Panc1 (cell line): Measurements from ENCODE around the gene LAMTOR1. TPM values are rescaled to one million over a fixed set of nuclear protein-coding genes. Genes with fewer than 3 reads are reported as not detected.

Source experiments
- ATAC-seq: fragments of 200-7000 bp; cut with Tn5 transposase; 2 replicates; pipeline ENCODE4 v1.9.1; 2020; ENCODE audit warnings: mild to moderate bottlenecking, moderate library complexity
- BruUV-seq: library from RNA; stranded (reverse); fragments of 400-500 nt; replicated peaks from 2 replicates; lab custom pipeline; 2021; lab: Mats Ljungman, UMichigan
- CTCF ChIA-PET: fragments of 300-600 bp; sonication (Branson Sonifier 250); formaldehyde crosslinking; loops from one replicate; lab custom pipeline; 2022; ENCODE audit warnings: antibody characterized with exemption; lab: Charles Lee
- POLR2A ChIA-PET: fragments of 300-600 bp; sonication (Branson Sonifier 250); formaldehyde crosslinking; loops from one replicate; lab custom pipeline; 2022; ENCODE audit warnings: antibody characterized with exemption; lab: Charles Lee
- DNase-seq: peaks from one replicate; pipeline ENCODE4 v3.0.0-alpha.2; 2010; ENCODE audit warnings: low read depth, low spot score
- H3K27ac ChIP-seq: 2 replicates; pipeline ENCODE4 v1.5.1; 2011; ENCODE audit warnings: mild to moderate bottlenecking, low read length, inconsistent platforms
- H3K27me3 ChIP-seq: fragments of 200-500 bp; sonication (Bioruptor generic); 2 replicates; pipeline ENCODE4 v1.6.0; 2014; ENCODE audit warnings: low read length, inconsistent platforms; ENCODE audit not compliant: control insufficient read depth, insufficient read depth
- H3K36me3 ChIP-seq: fragments of 200-500 bp; sonication (Bioruptor generic); 2 replicates; pipeline ENCODE4 v1.5.1; 2014; ENCODE audit warnings: inconsistent platforms, mild to moderate bottlenecking, low read length, moderate library complexity; ENCODE audit not compliant: control insufficient read depth, insufficient read depth
- H3K4me1 ChIP-seq: 2 replicates; pipeline ENCODE4 v1.5.1; 2011; ENCODE audit warnings: inconsistent platforms, mild to moderate bottlenecking, low read length, moderate library complexity; ENCODE audit not compliant: control insufficient read depth, insufficient read depth
- H3K4me3 ChIP-seq, 2 experiments: 2 replicates each; pipeline ENCODE4 v1.5.1; 2011 to 2012; ENCODE audit warnings: low read depth in 2 of 2, low read length in 2 of 2, mild to moderate bottlenecking in 2 of 2, inconsistent platforms in 1 of 2, moderate library complexity in 1 of 2
- H3K9me3 ChIP-seq: fragments of 200-500 bp; sonication (Bioruptor generic); 2 replicates; pipeline ENCODE4 v1.5.1; 2014; ENCODE audit warnings: low read depth, mild to moderate bottlenecking, inconsistent platforms, low read length, moderate library complexity; ENCODE audit not compliant: control insufficient read depth, insufficient read depth
- POLR2AphosphoS5 ChIP-seq: IDR thresholded peaks from 2 replicates; pipeline ENCODE4 v1.6.1; 2012; ENCODE audit warnings: mild to moderate bottlenecking, low read depth, low read length, moderate library complexity
- SIN3A ChIP-seq: IDR thresholded peaks from 2 replicates; pipeline ENCODE4 v1.6.1; 2012; ENCODE audit warnings: low read depth, mild to moderate bottlenecking, low read length, moderate library complexity, borderline replicate concordance; ENCODE audit not compliant: insufficient read depth
- TCF7L2 ChIP-seq: IDR thresholded peaks from 2 replicates; pipeline ENCODE4 v1.6.1; 2011; ENCODE audit warnings: mild to moderate bottlenecking, low read depth, low read length, inconsistent platforms
- in situ Hi-C: cut with HindIII; loops from 2 replicates; pipeline ENCODE4 v1.10.0; 2016; ENCODE audit warnings: low sequenced_read_pairs, low pct_unique_long_range_greater_than_20kb
- intact Hi-C: fragments of 100-400 bp; cut with micrococcal nuclease; formaldehyde crosslinking; loops from one replicate; pipeline ENCODE4 v1.10.0; 2022; ENCODE audit not compliant: unreplicated experiment
- total RNA-seq: library from RNA; stranded (reverse); gene quantifications from one replicate; pipeline ENCODE4 v1.2.1, GENCODE V29; 2021; ENCODE audit not compliant: unreplicated experiment
- TF ChIP-seq, protein P1 (sequence below), 2 experiments: IDR thresholded peaks; 2 replicates each; pipeline ENCODE4 v1.6.1; 2011 to 2012; ENCODE audit warnings: low read depth in 2 of 2, control low read depth in 1 of 2, low read length in 1 of 2, mild to moderate bottlenecking in 1 of 2, moderate library complexity in 1 of 2; ENCODE audit not compliant: insufficient read depth in 1 of 2
- TF ChIP-seq, protein P2 (sequence below): fragments of 450-650 bp; IDR thresholded peaks from 2 replicates; pipeline ENCODE4 v1.5.1; 2017; ENCODE audit warnings: mild to moderate bottlenecking

LAMTOR1 gene
- total RNA-seq, 1 experiment from 2014 or later: 126 TPM

DNA sequence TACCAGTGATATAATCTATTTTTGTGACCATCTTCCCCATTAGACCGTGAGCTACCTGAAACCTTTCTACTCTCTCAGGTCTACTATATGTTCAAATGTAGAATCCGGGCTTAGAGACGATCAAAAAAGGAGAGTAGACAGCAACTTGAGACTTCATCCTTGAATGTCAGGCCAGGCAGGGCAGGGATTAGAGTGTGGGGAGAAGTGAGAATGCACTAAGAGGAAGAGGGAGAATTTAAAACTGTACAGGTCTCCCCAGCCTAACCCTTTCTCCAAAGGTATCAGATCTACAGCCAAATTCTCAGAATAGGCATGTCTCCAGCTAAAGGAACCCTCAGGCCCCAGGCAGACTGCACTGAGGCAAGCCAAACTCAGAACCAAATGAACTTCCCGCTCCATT is 935 bp downstream of the LAMTOR1 start:
- peaks cover 10% of the 10 kb centered on the region for H3K4me1 ChIP-seq
- peaks cover 11% of the 10 kb centered on the region; the same call in 1 of the 2 replicates for H3K36me3 ChIP-seq
- in situ Hi-C loops: no loop called here
- ChIA-PET POLR2A (no interaction called here), CTCF (interaction anchor here (0.5 to 0.6 kb wide), 2 partner anchors 17 to 77 kb away, joined by 5 to 6 read pairs; no protein-coding TSS in a partner anchor)
- intact Hi-C loops: no loop called here
- TSS peak; percentile 86 for BruUV-seq
- ATAC-seq (no peak), DNase-seq (no peak)
- TF ChIP-seq, protein P1, sequence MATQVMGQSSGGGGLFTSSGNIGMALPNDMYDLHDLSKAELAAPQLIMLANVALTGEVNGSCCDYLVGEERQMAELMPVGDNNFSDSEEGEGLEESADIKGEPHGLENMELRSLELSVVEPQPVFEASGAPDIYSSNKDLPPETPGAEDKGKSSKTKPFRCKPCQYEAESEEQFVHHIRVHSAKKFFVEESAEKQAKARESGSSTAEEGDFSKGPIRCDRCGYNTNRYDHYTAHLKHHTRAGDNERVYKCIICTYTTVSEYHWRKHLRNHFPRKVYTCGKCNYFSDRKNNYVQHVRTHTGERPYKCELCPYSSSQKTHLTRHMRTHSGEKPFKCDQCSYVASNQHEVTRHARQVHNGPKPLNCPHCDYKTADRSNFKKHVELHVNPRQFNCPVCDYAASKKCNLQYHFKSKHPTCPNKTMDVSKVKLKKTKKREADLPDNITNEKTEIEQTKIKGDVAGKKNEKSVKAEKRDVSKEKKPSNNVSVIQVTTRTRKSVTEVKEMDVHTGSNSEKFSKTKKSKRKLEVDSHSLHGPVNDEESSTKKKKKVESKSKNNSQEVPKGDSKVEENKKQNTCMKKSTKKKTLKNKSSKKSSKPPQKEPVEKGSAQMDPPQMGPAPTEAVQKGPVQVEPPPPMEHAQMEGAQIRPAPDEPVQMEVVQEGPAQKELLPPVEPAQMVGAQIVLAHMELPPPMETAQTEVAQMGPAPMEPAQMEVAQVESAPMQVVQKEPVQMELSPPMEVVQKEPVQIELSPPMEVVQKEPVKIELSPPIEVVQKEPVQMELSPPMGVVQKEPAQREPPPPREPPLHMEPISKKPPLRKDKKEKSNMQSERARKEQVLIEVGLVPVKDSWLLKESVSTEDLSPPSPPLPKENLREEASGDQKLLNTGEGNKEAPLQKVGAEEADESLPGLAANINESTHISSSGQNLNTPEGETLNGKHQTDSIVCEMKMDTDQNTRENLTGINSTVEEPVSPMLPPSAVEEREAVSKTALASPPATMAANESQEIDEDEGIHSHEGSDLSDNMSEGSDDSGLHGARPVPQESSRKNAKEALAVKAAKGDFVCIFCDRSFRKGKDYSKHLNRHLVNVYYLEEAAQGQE (IDR thresholded peaks at IDR 0.05; ENCODE audit: insufficient read depth in 1 of 2, low read depth in 2 of 2, low read length in 1 of 2): no peak
- TF ChIP-seq, protein P2, sequence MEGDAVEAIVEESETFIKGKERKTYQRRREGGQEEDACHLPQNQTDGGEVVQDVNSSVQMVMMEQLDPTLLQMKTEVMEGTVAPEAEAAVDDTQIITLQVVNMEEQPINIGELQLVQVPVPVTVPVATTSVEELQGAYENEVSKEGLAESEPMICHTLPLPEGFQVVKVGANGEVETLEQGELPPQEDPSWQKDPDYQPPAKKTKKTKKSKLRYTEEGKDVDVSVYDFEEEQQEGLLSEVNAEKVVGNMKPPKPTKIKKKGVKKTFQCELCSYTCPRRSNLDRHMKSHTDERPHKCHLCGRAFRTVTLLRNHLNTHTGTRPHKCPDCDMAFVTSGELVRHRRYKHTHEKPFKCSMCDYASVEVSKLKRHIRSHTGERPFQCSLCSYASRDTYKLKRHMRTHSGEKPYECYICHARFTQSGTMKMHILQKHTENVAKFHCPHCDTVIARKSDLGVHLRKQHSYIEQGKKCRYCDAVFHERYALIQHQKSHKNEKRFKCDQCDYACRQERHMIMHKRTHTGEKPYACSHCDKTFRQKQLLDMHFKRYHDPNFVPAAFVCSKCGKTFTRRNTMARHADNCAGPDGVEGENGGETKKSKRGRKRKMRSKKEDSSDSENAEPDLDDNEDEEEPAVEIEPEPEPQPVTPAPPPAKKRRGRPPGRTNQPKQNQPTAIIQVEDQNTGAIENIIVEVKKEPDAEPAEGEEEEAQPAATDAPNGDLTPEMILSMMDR: no peak
- no peak for TF ChIP-seq TCF7L2
- no peak for TF ChIP-seq POLR2AphosphoS5
- no peak for TF ChIP-seq SIN3A
- no peaks in the 10 kb centered on the region for H3K9me3 ChIP-seq
- H3K27me3 ChIP-seq: no peaks in the 10 kb centered on the region
- peak overlapping the region; percentile 98 to 100 for H3K4me3 ChIP-seq
- H3K27ac ChIP-seq: peak overlapping the region; percentile 99

DNA sequence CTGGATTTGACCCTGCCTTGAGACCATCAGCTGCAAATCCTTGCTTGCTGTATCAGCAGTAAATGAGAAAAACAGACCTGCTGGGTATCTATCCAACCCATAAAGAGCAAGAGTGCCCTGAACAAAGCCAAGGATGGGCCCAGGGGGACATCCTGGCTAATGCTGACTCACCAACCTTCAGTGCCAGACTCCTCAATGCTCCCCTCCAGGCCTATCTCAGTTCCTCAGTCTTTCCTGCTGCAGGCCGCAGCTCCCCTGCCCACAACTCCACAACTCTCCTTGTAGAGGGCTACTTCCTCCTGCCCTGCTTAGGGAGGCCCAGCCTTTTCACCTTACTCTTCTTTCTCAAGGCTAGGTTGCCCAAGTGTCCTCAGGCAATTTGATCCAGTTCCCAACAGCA is 2.6 kb downstream of the LAMTOR1 start:
- no peaks in the 10 kb centered on the region for H3K9me3 ChIP-seq
- TF ChIP-seq, protein P1 (IDR thresholded peaks at IDR 0.05; ENCODE audit: insufficient read depth in 1 of 2, low read depth in 2 of 2, low read length in 1 of 2): no peak
- TF ChIP-seq POLR2AphosphoS5 (no peak), TCF7L2 (no peak), SIN3A (no peak)
- TF ChIP-seq, protein P2: no peak
- no peak for ATAC-seq
- peaks cover 11% of the 10 kb centered on the region; the same call in 1 of the 2 replicates for H3K36me3 ChIP-seq
- ChIA-PET CTCF (no interaction called here), POLR2A (interaction anchor here (0.6 to 0.9 kb wide), 3 partner anchors 12 to 95 kb away, joined by 3 to 6 read pairs (median 4); partner anchors contain the start of gene ANAPC15)
- intact Hi-C loops (no loop called here), in situ Hi-C loops (no loop called here)
- BruUV-seq: no TSS peak
- DNase-seq: no peak
- H3K4me1 ChIP-seq: peaks cover 10% of the 10 kb centered on the region
- H3K27ac ChIP-seq: no peak overlapping the region
- H3K27me3 ChIP-seq: no peaks in the 10 kb centered on the region
- H3K4me3 ChIP-seq: no peak overlapping the region
